GM12891 (cell line): ENCODE measurements around the gene GRK6.

Source experiments
- DNase-seq: peaks from one replicate; pipeline ENCODE4 v3.0.0; 2011; ENCODE audit warnings: low spot score; ENCODE audit not compliant: insufficient read length
- FAIRE-seq: peaks from 2 replicates; lab custom pipeline; 2011; peaks lifted over from hg19 to GRCh38; lab: Jason Lieb, UNC
- PAX5 ChIP-seq: IDR thresholded peaks from 2 replicates; pipeline ENCODE4 v1.6.1; 2011; ENCODE audit warnings: low read length, moderate library complexity, mild to moderate bottlenecking; ENCODE audit not compliant: insufficient read depth, severe bottlenecking
- POLR2A ChIP-seq: IDR thresholded peaks from 2 replicates; pipeline ENCODE4 v1.6.1; 2011; ENCODE audit warnings: low read depth, low read length, control low read depth
- POLR2AphosphoS5 ChIP-seq: IDR thresholded peaks from 2 replicates; pipeline ENCODE4 v1.6.1; 2011; ENCODE audit warnings: low read depth, low read length, control low read depth
- POU2F2 ChIP-seq: IDR thresholded peaks from 2 replicates; pipeline ENCODE4 v1.6.1; 2011; ENCODE audit warnings: low read depth, mild to moderate bottlenecking, control low read depth, low read length, moderate library complexity
- SPI1 ChIP-seq: IDR thresholded peaks from 2 replicates; pipeline ENCODE4 v1.6.1; 2011; ENCODE audit warnings: low read depth, low read length, control low read depth
- TAF1 ChIP-seq: IDR thresholded peaks from 2 replicates; pipeline ENCODE4 v1.6.1; 2011; ENCODE audit warnings: low read depth, low read length, control low read depth

The GRK6 gene

GRCh38 chr5:177432839-177433657 is 6.6 kb downstream of the GRK6 start:
- DNase-seq (no peak), FAIRE-seq (peak; percentile 5)
- TF ChIP-seq POLR2AphosphoS5 (no peak), POLR2A (no peak), TAF1 (no peak), POU2F2 (no peak), PAX5 (no peak), SPI1 (no peak)

DNA sequence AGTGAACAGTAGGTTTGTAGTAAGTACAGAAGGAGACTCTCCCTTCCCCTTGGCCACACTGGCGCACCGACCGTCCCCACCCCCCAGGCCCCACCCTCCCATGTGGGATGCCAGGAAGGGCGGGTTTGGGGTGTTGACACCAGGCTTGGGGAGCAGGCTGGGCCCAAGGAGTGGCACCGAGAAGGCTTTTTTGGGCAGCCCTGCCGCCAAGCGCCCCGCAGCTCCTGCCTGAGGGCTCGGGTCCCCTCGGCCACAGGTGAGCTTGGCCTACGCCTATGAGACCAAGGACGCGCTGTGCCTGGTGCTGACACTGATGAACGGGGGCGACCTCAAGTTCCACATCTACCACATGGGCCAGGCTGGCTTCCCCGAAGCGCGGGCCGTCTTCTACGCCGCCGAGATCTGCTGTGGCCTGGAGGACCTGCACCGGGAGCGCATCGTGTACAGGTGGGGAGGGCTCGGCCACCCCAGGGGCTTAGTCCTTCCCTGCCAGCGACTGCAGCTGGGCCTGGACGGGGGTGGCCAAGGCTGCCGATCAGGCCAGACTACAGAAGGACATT is 7.3 kb downstream of the GRK6 start:
- no peak for FAIRE-seq
- TF ChIP-seq TAF1: no peak
- TF ChIP-seq POLR2AphosphoS5: peak; percentile 33; the same call in 1 of the 2 replicates
- no peak for TF ChIP-seq PAX5

DNA sequence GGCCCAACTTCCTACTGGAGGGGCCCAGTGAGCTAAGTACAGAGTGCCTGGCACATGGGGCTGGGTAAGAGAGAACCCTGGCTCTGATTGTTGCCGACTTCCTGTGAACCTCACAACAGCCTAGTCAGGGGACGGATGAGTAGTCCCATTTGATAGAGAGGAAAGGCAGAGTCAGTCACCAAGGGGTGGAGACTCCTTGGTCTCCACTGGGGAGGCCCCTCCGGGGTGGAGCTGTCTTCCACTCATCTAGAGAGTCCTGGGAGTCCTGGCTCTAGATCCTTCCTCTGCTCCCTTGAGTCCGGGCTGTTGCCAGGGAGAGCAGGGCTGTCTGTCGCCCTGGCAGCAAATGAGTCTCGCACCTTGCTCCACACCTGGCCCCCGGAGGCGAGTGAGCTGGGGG is 8.0 kb downstream of the GRK6 start:
- no peak for FAIRE-seq
- no peak for DNase-seq
- TF ChIP-seq PAX5: no peak
- TF ChIP-seq SPI1: no peak
- TF ChIP-seq POU2F2: no peak
- TF ChIP-seq POLR2AphosphoS5: no peak
- TF ChIP-seq POLR2A: no peak
- no peak for TF ChIP-seq TAF1

More for the DNA sequence above, 7.3 kb downstream of the GRK6 start:
- no peak for DNase-seq

GRCh38 chr5:177434942-177435738 is 8.7 kb downstream of the GRK6 start:
- TF ChIP-seq POLR2A (0 out of 2 replicates have a peak, but pooled peaks have one; percentile 11), POU2F2 (no peak)
- DNase-seq: no peak
- FAIRE-seq: no peak

DNA sequence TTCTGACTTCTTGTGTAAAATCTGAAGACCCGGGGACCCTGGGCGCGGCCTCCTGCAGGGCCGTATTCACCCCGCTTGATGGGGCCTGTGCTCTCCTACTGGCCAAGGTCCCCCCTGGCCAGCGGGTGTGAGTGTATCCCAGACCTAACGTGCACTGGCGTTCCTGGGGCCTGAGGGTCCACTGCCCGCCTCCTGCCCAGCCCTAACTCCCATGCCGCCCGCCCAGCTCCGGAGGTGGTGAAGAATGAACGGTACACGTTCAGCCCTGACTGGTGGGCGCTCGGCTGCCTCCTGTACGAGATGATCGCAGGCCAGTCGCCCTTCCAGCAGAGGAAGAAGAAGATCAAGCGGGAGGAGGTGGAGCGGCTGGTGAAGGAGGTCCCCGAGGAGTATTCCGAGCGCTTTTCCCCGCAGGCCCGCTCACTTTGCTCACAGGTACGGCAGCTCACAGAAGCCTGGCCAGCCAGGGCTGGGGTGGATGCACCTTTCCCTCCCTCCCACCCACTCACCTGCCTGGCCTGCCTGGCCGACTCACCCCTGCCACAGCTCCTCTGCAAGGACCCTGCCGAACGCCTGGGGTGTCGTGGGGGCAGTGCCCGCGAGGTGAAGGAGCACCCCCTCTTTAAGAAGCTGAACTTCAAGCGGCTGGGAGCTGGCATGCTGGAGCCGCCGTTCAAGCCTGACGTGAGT is 9.5 kb downstream of the GRK6 start:
- DNase-seq: no peak
- TF ChIP-seq POLR2A: no peak
- no peak for TF ChIP-seq POU2F2
- no peak for TF ChIP-seq PAX5
- no peak for TF ChIP-seq POLR2AphosphoS5
- FAIRE-seq: no peak

DNA sequence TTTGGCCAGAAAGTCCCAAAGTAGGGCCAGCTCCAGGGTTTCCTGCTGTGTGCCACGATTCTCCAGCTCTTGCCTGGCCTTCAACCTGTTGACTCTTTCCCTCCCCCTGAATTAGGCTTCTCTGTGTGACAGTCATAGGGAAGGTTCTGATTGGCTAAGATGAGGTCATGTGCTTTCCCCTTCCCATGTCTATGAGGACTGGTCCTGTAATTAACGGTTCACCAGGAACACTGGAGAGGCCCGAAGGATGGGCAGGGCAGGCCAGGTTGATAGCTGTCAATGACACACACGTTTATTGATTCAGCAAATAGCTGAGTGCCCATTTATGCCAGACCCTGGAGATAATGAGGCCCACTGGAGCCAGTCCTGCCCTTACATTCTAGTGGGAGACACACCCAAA is 11.1 kb downstream of the GRK6 start:
- no peak for TF ChIP-seq POLR2AphosphoS5
- no peak for TF ChIP-seq PAX5
- no peak for TF ChIP-seq POU2F2
- no peak for TF ChIP-seq SPI1
- no peak for TF ChIP-seq POLR2A
- no peak for TF ChIP-seq TAF1
- FAIRE-seq (no peak), DNase-seq (no peak)

DNA sequence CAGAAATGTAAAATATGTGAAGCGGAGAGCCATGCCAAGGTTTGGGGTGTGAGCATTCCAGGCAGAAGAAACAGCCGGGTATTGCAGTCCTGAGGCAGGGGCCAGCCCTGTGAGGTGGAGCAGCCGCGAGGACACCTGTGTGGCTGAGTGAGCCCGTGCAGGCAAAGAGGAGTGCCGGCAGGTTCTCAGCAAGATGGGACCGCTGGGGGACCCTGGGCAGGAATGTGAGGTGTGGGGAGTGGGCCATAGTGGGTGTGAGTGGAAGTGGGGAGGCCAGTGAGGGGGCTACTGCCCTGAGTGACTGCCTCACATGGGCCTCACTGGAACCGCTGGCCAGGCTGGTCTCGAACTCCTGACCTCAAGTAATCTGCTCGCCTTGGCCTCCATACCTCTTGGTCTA is 12.0 kb downstream of the GRK6 start:
- no peak for DNase-seq
- TF ChIP-seq POLR2A (peak; percentile 55), PAX5 (no peak), POLR2AphosphoS5 (0 out of 2 replicates have a peak, but pooled peaks have one; percentile 24)
- FAIRE-seq: no peak

DNA sequence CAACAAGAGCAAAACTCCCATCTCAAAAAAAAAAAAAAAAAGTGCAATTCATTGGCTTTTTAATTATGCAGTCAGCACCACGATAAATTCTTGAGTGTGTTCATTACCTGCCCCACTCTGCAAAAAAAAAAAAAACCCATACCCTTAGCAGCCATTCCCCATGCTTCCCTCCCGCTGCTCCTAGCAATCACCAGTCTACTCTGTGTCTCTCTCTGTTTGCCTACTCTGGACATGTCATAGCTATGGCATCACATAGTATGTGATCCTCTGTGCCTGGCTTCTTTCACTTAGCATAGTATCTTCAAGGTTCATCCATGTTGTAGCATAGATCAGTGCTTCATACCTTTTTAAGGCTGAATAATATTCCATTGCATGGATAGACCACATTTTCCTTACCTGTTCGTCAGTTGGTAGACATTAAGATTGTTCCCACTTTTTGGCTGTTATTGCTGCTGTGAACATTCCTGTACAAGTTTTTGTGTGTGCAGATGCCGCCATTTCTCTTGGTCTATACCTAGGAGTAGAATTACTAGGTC is 13.1 kb downstream of the GRK6 start:
- DNase-seq (no peak), FAIRE-seq (peak; percentile 47)
- TF ChIP-seq POLR2AphosphoS5 (no peak), SPI1 (no peak), POLR2A (no peak), POU2F2 (no peak), PAX5 (no peak), TAF1 (no peak)
